ENCODE results near the gene SRM.
"Not testable (repeated sequence)": the region's sequence is repeated elsewhere in the genome, so short reads cannot be mapped to it uniquely, and the experiment has no call there.

The SRM gene

DNA sequence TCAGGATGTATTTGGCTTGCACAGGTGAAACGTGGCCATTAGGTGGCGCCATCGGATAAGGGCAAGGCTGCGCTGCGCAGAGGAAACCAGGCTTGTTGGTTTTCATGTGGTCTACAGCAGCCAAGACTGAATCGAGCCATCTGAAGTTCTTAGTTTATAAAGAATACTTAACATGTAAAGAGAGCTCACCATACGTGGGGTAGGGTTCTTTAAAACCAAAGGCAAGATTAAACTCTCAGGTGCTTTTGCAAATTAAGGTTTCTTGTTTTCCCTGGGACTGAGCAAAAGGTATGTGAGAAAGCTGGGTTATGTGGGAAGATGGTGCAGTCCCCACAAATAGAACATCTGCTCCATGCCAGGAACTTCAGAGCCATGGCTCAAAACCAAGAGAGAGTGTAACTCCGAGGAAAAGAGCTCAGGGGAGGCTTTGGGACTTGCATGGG is 22.1 kb downstream of the SRM start:
- TF ChIP-seq CTCF (IDR thresholded peaks at IDR 0.05; ENCODE audit: insufficient read depth, missing control alignments): peak; percentile 99
- DNase-seq (ENCODE audit: insufficient read length, low spot score) (peak; percentile 54), FAIRE-seq (no peak)

- not testable (repeated sequence) for DNase-seq (ENCODE audit: insufficient read length, low spot score); FAIRE-seq
These were observed 22.6 kb downstream of the SRM start for GRCh38 chr1:11037019-11037739.

DNA sequence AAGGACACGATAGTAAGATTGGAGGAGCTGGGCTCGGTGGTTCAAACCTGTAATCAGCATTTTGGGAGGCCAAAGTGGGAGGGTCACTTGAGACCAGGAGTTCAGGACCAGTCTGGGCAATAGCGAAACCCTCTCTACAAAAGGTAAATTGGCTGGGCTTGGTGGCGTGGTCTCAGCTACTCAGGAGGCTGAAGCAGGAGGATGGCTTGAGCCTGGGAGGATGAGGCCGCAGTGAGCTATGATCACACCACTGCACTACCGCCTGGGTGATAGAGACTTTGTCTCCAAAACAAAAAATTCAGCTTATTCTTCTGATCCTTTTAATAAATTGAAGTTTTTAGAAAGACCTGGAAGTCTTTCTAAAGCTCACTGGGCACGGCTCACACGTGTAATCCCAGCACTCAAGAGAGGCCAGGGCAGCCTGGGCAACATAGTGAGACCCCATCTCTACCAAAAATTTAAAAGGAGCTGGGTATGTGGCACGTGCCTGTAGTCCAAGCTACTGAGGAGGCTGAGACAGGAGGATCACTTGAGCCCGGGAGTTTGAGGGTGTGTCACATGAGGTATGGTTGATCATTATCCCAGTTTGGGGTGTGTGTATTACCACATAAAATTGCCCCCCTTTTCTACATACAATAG is 28.1 kb downstream of the SRM start:
- FAIRE-seq (no peak), DNase-seq (ENCODE audit: insufficient read length, low spot score) (no peak)
- TF ChIP-seq CTCF (IDR thresholded peaks at IDR 0.05; ENCODE audit: insufficient read depth, missing control alignments): no peak

GRCh38 chr1:11030865-11031264 is 29.0 kb downstream of the SRM start:
- FAIRE-seq: no peak
- no peak for DNase-seq (ENCODE audit: insufficient read length, low spot score)
- no peak for TF ChIP-seq CTCF (IDR thresholded peaks at IDR 0.05; ENCODE audit: insufficient read depth, missing control alignments)

- FAIRE-seq (no peak), DNase-seq (ENCODE audit: insufficient read length, low spot score) (no peak)
- TF ChIP-seq CTCF (IDR thresholded peaks at IDR 0.05; ENCODE audit: insufficient read depth, missing control alignments): no peak
These were observed 31.8 kb downstream of the SRM start for GRCh38 chr1:11028018-11028417.

GRCh38 chr1:11027316-11027715 is 32.5 kb downstream of the SRM start:
- DNase-seq (ENCODE audit: insufficient read length, low spot score) (no peak), FAIRE-seq (no peak)
- TF ChIP-seq CTCF (IDR thresholded peaks at IDR 0.05; ENCODE audit: insufficient read depth, missing control alignments): no peak

GRCh38 chr1:11026903-11027302 is 32.9 kb downstream of the SRM start:
- FAIRE-seq (no peak), DNase-seq (ENCODE audit: insufficient read length, low spot score) (no peak)
- TF ChIP-seq CTCF (IDR thresholded peaks at IDR 0.05; ENCODE audit: insufficient read depth, missing control alignments): no peak

Data from D721Med (cell line).